Loucy (cell line): ENCODE data around the gene C9orf72.

Source experiments
- H2AFZ ChIP-seq: fragments of 200-600 bp; sonication (generic); 2 replicates; pipeline ENCODE4 v1.6.0; 2016; ENCODE audit warnings: antibody characterized with exemption, mild to moderate bottlenecking, low read length, moderate library complexity
- H3F3A ChIP-seq: fragments of 200-600 bp; 2 replicates; pipeline ENCODE4 v1.6.0; 2016; ENCODE audit warnings: antibody characterized with exemption, low read depth, mild to moderate bottlenecking
- H3K27me3 ChIP-seq: fragments of 200-600 bp; sonication (generic); 2 replicates; pipeline ENCODE4 v1.6.1; 2014; ENCODE audit warnings: low read length, mild to moderate bottlenecking; ENCODE audit not compliant: insufficient read depth, poor library complexity, severe bottlenecking
- H3K36me3 ChIP-seq: fragments of 200-600 bp; sonication (generic); 2 replicates; pipeline ENCODE4 v1.6.1; 2016; ENCODE audit warnings: low read length; ENCODE audit not compliant: insufficient read depth
- H3K4me1 ChIP-seq: fragments of 200-600 bp; sonication (generic); 2 replicates; pipeline ENCODE4 v1.5.1; 2014; ENCODE audit warnings: low read length, mild to moderate bottlenecking; ENCODE audit not compliant: insufficient read depth, poor library complexity, severe bottlenecking
- H3K4me2 ChIP-seq: fragments of 200-600 bp; sonication (generic); 2 replicates; pipeline ENCODE4 v1.6.0; 2014; ENCODE audit warnings: antibody characterized with exemption, low read length, low read depth, mild to moderate bottlenecking; ENCODE audit not compliant: poor library complexity, severe bottlenecking
- H3K4me3 ChIP-seq: fragments of 200-600 bp; sonication (generic); 2 replicates; pipeline ENCODE4 v1.5.1; 2014; ENCODE audit warnings: low read length, mild to moderate bottlenecking, mixed read lengths; ENCODE audit not compliant: poor library complexity, severe bottlenecking
- H3K79me2 ChIP-seq: fragments of 200-600 bp; sonication (generic); 2 replicates; pipeline ENCODE4 v1.6.1; 2014; ENCODE audit warnings: low read length; ENCODE audit not compliant: insufficient read depth
- H3K9ac ChIP-seq: fragments of 200-600 bp; sonication (generic); 2 replicates; pipeline ENCODE4 v1.6.0; 2014; ENCODE audit warnings: mild to moderate bottlenecking, low read depth, low read length, moderate library complexity; ENCODE audit not compliant: poor library complexity, severe bottlenecking
- H3K9me2 ChIP-seq: fragments of 200-600 bp; sonication (generic); replicated peaks from 2 replicates; pipeline ENCODE4 v1.6.1; 2016; ENCODE audit warnings: low read depth, low read length, mixed read lengths
- H3K9me3 ChIP-seq: fragments of 200-600 bp; sonication (generic); 2 replicates; pipeline ENCODE4 v1.6.1; 2014; ENCODE audit warnings: mild to moderate bottlenecking, antibody characterized with exemption, low read length, low read depth; ENCODE audit not compliant: insufficient read depth
- H4K20me1 ChIP-seq: fragments of 200-600 bp; sonication (generic); 2 replicates; pipeline ENCODE4 v1.6.0; 2014; ENCODE audit warnings: antibody characterized with exemption, low read length, mild to moderate bottlenecking; ENCODE audit not compliant: insufficient read depth, poor library complexity, severe bottlenecking
- EZH2phosphoT487 ChIP-seq: fragments of 200-600 bp; IDR thresholded peaks from 2 replicates; pipeline ENCODE4 v1.6.1; 2018; ENCODE audit warnings: antibody characterized with exemption, mild to moderate bottlenecking, moderate library complexity, borderline replicate concordance
- TF ChIP-seq, protein P1 (sequence below): fragments of 200-600 bp; sonication (generic); conservative IDR thresholded peaks from 2 replicates; pipeline ENCODE4 v1.5.1; 2014; ENCODE audit warnings: mild to moderate bottlenecking, antibody characterized with exemption, low read length

Gene C9orf72

DNA sequence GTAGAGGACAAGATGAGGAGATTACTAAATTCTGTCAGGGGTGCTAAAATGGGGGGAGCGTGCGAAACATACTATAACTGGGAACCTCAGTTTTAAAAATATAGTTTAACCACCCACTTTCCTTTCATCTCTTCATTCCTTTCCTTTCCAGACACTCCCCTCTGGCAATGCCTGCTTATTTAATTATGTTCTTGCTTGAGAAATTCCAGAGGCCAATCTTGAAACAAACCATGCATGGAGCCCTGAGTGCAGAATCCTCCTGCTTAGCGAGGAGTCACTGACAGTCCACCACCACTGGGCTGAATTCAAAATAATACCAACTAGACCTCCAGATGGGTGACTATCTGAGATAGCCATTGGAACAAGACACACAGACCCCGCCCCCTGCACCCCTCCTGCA is 29.7 kb upstream of the C9orf72 start:
- H3K79me2 ChIP-seq = no peaks in the 10 kb centered on the region
- H3K9me3 ChIP-seq = no peaks in the 10 kb centered on the region
- no peaks in the 10 kb centered on the region for H3K36me3 ChIP-seq
- H3K4me1 ChIP-seq = no peaks in the 10 kb centered on the region
- no peak overlapping the region for H2AFZ ChIP-seq
- no peak overlapping the region for H3K9ac ChIP-seq
- no peaks in the 10 kb centered on the region for H3K9me2 ChIP-seq
- H3K4me3 ChIP-seq = no peak overlapping the region
- H3F3A ChIP-seq = no peaks in the 10 kb centered on the region
- H3K4me2 ChIP-seq = no peak overlapping the region
- no peaks in the 10 kb centered on the region for H3K27me3 ChIP-seq
- no peaks in the 10 kb centered on the region for H4K20me1 ChIP-seq
- TF ChIP-seq, protein P1, sequence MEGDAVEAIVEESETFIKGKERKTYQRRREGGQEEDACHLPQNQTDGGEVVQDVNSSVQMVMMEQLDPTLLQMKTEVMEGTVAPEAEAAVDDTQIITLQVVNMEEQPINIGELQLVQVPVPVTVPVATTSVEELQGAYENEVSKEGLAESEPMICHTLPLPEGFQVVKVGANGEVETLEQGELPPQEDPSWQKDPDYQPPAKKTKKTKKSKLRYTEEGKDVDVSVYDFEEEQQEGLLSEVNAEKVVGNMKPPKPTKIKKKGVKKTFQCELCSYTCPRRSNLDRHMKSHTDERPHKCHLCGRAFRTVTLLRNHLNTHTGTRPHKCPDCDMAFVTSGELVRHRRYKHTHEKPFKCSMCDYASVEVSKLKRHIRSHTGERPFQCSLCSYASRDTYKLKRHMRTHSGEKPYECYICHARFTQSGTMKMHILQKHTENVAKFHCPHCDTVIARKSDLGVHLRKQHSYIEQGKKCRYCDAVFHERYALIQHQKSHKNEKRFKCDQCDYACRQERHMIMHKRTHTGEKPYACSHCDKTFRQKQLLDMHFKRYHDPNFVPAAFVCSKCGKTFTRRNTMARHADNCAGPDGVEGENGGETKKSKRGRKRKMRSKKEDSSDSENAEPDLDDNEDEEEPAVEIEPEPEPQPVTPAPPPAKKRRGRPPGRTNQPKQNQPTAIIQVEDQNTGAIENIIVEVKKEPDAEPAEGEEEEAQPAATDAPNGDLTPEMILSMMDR = no peak
- no peak for TF ChIP-seq EZH2phosphoT487

DNA sequence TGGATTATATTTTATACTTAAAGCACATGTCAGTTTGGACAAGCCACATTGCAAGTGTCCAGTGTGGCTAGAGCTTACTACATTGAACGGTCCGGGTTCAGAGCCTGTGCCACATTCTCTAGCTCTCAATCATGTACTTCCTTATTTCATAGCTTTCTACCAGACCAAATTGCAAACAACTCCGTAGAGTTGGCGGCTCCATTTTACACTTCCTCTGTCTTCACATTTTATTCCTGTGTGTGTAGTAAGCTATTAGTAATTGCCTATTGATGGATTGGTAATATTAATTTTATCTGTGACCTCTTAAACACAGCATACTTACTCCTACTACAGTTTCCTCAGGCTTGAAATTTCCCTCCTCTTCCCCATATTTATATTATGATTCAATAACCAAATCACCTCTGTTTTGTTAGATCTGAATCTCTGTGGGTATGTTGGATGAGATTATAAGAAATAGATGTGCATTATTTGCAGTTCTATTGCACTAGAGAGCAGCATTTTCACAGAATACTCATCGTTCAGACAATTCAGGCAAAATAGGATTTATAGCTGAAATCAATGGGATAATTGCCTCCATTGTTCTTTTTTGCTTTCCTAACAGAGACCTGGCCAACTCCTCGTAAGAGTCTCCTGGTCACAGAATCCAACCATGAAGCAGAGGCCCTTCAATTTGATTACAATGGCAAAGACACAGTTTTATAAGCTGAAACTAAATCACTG is 29.0 kb upstream of the C9orf72 start:
- no peak overlapping the region for H2AFZ ChIP-seq
- H3K36me3 ChIP-seq = no peaks in the 10 kb centered on the region
- no peaks in the 10 kb centered on the region for H3K79me2 ChIP-seq
- TF ChIP-seq EZH2phosphoT487 = no peak
- TF ChIP-seq, protein P1 = no peak
- H3K4me1 ChIP-seq = no peaks in the 10 kb centered on the region
- no peak overlapping the region for H3K9ac ChIP-seq
- no peaks in the 10 kb centered on the region for H4K20me1 ChIP-seq
- no peaks in the 10 kb centered on the region for H3F3A ChIP-seq
- no peaks in the 10 kb centered on the region for H3K27me3 ChIP-seq
- H3K9me2 ChIP-seq = no peaks in the 10 kb centered on the region
- H3K9me3 ChIP-seq = no peaks in the 10 kb centered on the region
- no peak overlapping the region for H3K4me2 ChIP-seq
- H3K4me3 ChIP-seq = no peak overlapping the region

DNA sequence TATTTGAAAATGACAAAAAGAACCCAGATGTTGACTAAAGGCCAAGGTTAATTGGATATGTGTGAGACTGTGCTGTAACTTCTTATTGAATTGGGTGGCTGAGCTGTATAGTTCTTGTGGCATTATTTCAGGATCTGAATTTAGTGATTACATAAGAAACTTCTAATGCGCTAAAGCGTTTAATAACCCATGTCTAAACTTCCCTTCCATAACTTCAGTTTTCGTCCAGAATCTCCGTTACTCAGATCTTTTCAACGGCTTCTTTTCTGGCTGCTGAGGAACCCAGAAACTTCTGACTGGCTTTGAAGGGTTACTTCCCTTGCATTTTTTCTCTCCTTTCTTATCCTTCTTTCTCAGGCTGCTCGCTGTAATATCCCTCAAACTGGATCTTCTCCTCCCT is 28.1 kb upstream of the C9orf72 start:
- no peak overlapping the region for H2AFZ ChIP-seq
- H3K4me1 ChIP-seq = no peaks in the 10 kb centered on the region
- H3K9me2 ChIP-seq = no peaks in the 10 kb centered on the region
- H3K27me3 ChIP-seq = no peaks in the 10 kb centered on the region
- H3K9ac ChIP-seq = no peak overlapping the region
- no peaks in the 10 kb centered on the region for H3K79me2 ChIP-seq
- no peaks in the 10 kb centered on the region for H3F3A ChIP-seq
- no peak overlapping the region for H3K4me3 ChIP-seq
- no peak overlapping the region for H3K4me2 ChIP-seq
- TF ChIP-seq, protein P1 = no peak
- no peak for TF ChIP-seq EZH2phosphoT487
- H3K9me3 ChIP-seq = no peaks in the 10 kb centered on the region
- no peaks in the 10 kb centered on the region for H3K36me3 ChIP-seq
- no peaks in the 10 kb centered on the region for H4K20me1 ChIP-seq
